ENCODE measurements around the gene GIPC1.
"Not testable (repeated sequence)": the region's sequence is repeated elsewhere in the genome, so short reads cannot be mapped to it uniquely, and the experiment has no call there.

GIPC1 gene

GRCh38 chr19:14517446-14517839 is 21.5 kb upstream of the GIPC1 start:
- no peak for DNase-seq

- DNase-seq: no peak
Observed at GRCh38 chr19:14516746-14517438, 21.0 kb upstream of the GIPC1 start.

- DNase-seq: no peak
Observed at GRCh38 chr19:14516048-14516534, 20.2 kb upstream of the GIPC1 start.

GRCh38 chr19:14515501-14516047 is 19.6 kb upstream of the GIPC1 start:
- DNase-seq: no peak

GRCh38 chr19:14514215-14514863 is 18.4 kb upstream of the GIPC1 start:
- DNase-seq: no peak

GRCh38 chr19:14512406-14512961 is 16.6 kb upstream of the GIPC1 start:
- DNase-seq: no peak

- no peak for DNase-seq
Observed at GRCh38 chr19:14511229-14511593, 15.3 kb upstream of the GIPC1 start.

GRCh38 chr19:14510311-14511228 is 14.6 kb upstream of the GIPC1 start:
- no peak for DNase-seq

- DNase-seq: no peak
Observed at GRCh38 chr19:14507704-14508542, 12.0 kb upstream of the GIPC1 start.

- DNase-seq: no peak
Observed at GRCh38 chr19:14505488-14506239, 9.7 kb upstream of the GIPC1 start.

DNA sequence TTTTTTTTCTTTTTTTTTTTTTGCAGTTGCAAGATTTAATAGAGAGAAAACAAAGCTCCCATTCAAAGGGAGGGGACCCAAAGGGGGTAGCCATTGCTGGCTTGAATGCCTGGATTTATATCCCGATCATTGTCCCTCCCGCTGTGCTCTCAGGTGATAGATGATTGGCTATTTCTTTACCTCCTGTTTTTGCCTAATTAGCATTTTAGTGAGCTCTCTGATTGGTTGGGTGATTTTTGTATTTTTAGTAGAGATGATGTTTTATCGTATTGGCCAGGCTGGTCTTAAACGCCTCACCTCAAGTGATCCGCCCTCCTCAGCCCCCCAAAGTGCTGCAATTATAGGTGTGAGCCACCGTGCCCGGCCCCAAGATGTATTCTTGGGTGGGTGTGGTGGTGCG is 8.6 kb upstream of the GIPC1 start:
- not testable (repeated sequence) for DNase-seq

DNA sequence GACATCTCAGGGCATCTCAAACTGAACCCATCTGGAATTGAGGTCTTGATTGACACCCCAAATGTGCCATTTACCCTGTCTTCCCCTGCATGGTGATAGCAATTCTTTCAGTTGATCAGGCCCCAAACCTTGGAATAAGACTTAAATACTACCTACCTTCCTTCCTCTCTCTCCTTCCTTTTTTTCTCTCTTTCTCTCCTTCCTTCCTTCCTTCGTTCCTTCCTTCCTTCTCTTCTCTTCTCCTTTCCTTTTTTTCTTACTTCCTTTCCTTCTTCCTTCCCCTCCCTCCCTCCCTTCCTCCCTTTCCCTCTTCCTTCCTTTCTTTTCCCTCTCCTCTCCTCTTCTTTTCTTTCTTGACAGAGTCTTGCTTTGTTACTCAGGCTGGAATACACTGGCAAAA is 7.4 kb upstream of the GIPC1 start:
- no peak for DNase-seq

DNA sequence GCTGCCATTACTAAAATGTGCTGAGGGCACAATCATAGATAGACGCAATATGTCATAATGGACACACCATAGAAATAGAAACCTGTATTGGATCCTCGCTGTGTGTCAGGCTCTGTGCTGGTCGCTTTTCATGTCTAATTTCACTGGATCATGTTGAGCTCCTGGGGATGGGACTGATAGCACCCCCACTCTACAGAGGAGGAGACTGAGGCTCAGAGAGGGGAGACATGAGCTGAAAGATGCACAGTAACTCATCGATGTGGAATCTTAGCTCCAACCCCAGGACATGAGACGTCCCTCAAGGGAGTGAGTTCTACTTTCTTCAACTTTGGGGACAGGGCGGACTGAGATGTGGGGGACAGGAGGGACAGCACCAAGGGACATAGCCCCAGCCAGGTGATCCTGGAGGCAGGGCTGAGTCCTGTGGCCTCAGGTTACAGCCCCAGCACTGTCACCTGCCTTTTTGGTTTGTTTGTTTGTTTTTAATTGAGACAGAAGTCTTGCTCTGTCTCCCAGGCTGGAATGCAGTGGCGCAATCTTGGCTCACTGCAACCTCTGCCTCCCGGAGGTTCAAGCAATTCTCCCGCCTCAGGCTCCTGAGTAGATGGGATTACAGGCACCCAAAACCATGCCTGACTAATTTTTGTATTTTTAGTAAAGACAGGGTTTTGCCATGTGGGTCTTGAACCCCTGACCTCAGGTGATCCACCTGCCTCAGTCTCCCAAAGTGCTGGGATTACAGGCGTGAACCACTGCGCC is 6.6 kb upstream of the GIPC1 start:
- no peak for DNase-seq

DNA sequence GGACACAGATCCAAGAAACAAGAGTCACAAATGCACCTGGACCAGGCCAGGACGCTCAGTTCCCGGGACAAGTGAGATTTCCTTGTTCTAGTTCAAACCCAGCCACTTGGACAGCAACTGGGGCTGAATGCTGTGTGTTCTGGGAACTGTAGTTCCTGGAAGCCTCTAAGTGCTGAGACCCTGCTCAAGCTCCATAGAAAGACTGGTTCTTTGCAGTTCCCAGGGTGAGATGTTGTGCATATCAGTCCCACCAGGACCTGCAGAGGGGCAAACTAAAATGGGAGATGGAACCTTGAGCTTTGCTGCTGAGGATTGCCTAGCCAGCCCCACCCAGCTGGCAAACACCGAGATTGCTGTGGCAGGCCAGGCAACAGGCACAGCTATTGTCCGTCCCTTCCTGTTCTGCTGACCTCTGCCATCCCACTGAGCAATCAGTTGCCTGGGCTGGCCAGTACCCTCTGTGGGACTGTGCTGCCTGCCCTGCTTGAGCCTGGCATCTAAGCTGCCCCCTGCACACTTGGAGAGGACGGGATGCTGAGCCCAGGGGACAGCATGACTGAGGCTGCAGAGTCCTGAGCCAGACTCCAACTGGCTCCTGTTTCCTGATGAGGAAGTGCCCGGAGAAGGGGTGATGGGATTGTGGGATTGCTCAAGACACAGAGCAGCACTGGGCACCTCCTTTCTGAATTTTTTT is 1.4 kb upstream of the GIPC1 start:
- no peak for DNase-seq

DNA sequence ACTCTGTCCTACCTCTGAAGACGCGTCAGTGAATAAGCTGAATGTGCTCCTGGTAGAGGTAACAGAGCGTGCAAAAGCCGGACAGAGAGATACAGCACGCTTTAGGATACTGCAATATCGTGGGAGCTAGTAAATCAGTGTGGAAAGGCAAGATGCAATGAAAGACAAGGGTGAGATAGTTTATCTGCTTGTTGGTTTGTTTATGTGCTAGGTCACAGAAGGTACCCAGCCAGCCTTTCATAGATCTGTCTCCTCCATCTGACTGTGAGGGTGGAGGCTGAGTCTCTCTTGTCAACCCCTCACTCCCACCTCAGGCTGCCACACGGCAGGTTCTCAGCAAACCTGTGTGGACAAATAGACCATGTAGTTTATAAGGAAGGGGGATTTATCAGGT is 904 bp upstream of the GIPC1 start:
- DNase-seq: no peak

DNA sequence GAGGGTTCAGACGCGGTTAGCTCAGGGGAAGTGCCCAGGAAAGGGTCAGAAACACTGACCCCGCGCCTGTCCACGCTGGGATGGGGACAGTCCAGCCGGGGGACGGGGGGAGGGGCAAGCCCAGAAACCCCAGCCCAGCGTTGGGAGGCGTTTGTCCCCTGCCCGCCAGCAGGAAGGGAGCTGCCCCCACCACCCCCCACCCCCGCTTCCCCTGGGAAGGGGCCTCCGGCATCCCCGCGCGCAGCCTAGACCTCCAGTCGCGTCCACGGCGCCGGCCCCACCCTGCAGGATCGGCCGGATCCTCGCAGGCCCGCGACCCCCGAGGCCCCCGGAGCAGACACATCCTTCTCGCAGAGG is 277 bp downstream of the GIPC1 start:
- DNase-seq: no peak

DNA sequence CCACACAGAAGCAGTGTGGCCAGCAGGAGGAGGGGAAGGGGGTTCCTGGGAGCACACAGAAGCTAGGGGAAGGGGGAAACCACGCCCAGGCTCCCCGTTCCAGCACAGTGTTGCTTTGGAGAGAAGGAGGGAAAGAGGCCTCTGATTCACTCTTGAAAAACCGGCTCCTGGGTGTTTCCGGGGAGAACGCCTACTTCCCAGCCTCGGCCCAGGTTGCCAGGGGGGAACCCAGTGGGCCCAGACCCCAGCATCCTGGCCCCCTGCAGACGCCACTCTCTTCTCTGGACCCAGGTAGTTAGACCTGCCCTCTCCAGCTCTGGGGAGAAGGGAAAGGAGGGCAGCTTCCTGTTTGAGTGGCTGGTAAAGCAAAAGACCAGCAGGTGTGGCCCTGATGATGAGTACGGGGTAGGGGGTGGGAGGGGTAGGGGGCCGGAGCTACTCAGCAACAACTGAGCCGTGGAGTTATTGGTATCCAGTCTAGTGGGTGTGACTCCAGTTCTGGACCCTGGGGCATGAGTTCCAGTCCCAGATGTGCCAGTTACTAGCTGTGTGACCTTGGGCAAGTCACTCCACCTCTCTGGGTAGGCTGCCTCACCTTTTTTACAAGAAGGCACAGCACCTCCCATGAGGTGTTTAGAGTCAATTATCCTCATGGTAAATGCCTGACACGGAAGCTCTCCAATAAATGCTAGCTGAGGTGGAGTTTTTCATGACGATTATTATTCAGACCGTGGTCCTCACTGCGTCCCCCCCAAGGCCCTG is 836 bp downstream of the GIPC1 start:
- no peak for DNase-seq

DNA sequence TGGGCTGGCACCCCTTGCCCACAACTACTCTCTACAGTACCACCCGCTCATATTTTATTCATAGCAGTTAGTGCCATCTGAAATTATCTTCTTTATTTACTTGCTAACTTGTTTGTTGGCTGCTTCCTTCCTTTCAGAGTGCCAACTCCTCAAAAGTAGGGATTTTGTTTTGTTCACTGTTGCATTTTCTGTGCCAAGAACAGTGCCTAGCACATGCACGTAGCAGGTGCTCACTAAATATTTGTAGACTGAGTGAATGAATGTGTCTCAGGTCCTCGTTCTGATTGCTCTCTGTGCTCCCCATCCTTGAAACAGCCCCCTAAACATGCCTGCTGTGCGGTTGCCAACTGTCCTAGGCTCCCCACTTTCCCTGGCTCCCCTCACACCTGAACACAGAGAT is 1.5 kb downstream of the GIPC1 start:
- no peak for DNase-seq

- DNase-seq: no peak
Observed at GRCh38 chr19:14492756-14493337, 3.1 kb downstream of the GIPC1 start.

Data from NCI-H446 (cell line).